Measurements from ENCODE around the gene IMMP2L. TPM values are rescaled to one million over a fixed set of nuclear protein-coding genes. Genes with fewer than 3 reads are reported as not detected.
A peak's percentile ranks its signal among the peaks of the same experiment; 100 is the strongest.

IMMP2L gene
- total and polyA plus RNA-seq, 2 experiments from 2014 or later, result 10.1 to 10.4 TPM

- Histone ChIP-seq H3K27ac (no peak overlapping the region), H3K4me2 (ENCODE audit: unreplicated experiment) (no peak overlapping the region), H3K79me2 (ENCODE audit: insufficient read depth) (no peaks in the 10 kb centered on the region), H3K4me3 (no peak overlapping the region), H3K9ac (no peak overlapping the region), H3K9me3 (ENCODE audit: low read depth) (no peaks in the 10 kb centered on the region), H3K27me3 (replicated peaks; ENCODE audit: insufficient read depth) (no peaks in the 10 kb centered on the region), H3K9me2 (ENCODE audit: insufficient read depth) (0 out of 2 replicates have a peak, but pooled peaks cover under 1% of the 10 kb centered on the region), H2AFZ (no peak overlapping the region), H4K20me1 (ENCODE audit: insufficient read depth) (no peaks in the 10 kb centered on the region), H3K4me1 (ENCODE audit: insufficient read depth) (peaks cover 23% of the 10 kb centered on the region), H3F3A (ENCODE audit: insufficient read depth) (peaks cover 20% of the 10 kb centered on the region), H3K36me3 (ENCODE audit: low read depth) (no peaks in the 10 kb centered on the region)
- TF ChIP-seq EZH2phosphoT487 (IDR thresholded peaks at IDR 0.05; ENCODE audit: insufficient read depth, low read depth) (no peak), EZH2 (IDR thresholded peaks at IDR 0.05; ENCODE audit: insufficient read depth, poor library complexity, severe bottlenecking) (no peak)
- no peak for DNase-seq
- in situ Hi-C loops (cut with MboI), result no loop called here
Observed at GRCh38 chr7:111003883-111004282, 558.4 kb downstream of the IMMP2L start.

GRCh38 chr7:110994028-110994967 is 568.0 kb downstream of the IMMP2L start:
- Histone ChIP-seq H3K9me2 (ENCODE audit: insufficient read depth) (no peaks in the 10 kb centered on the region; the same call in 1 of the 2 replicates), H3K9ac (no peak overlapping the region), H3K27ac (no peak overlapping the region), H3K79me2 (ENCODE audit: insufficient read depth) (no peaks in the 10 kb centered on the region), H3K27me3 (replicated peaks; ENCODE audit: insufficient read depth) (no peaks in the 10 kb centered on the region), H3F3A (ENCODE audit: insufficient read depth) (no peaks in the 10 kb centered on the region), H3K4me2 (ENCODE audit: unreplicated experiment) (no peak overlapping the region), H3K36me3 (ENCODE audit: low read depth) (no peaks in the 10 kb centered on the region), H4K20me1 (ENCODE audit: insufficient read depth) (no peaks in the 10 kb centered on the region), H2AFZ (no peak overlapping the region), H3K4me3 (no peak overlapping the region), H3K4me1 (ENCODE audit: insufficient read depth) (no peaks in the 10 kb centered on the region), H3K9me3 (ENCODE audit: low read depth) (no peaks in the 10 kb centered on the region)
- TF ChIP-seq EZH2phosphoT487 (IDR thresholded peaks at IDR 0.05; ENCODE audit: insufficient read depth, low read depth), result no peak
- TF ChIP-seq EZH2 (IDR thresholded peaks at IDR 0.05; ENCODE audit: insufficient read depth, poor library complexity, severe bottlenecking), result no peak
- 73 to 77% methylated on average over 5 of the region's 5 CpGs for WGBS, 2 experiments (ENCODE audit: low coverage in 1 of 2, low lambda C conversion rate in 2 of 2, missing lambda C conversion rate in 2 of 2)
- no peak for DNase-seq
- in situ Hi-C loops (cut with MboI), result no loop called here

GRCh38 chr7:110988890-110989501 is 573.3 kb downstream of the IMMP2L start:
- in situ Hi-C loops (cut with MboI), result no loop called here
- H2AFZ ChIP-seq, result no peak overlapping the region
- no peaks in the 10 kb centered on the region; the same call in 1 of the 2 replicates for H3K9me2 ChIP-seq (ENCODE audit: insufficient read depth)
- no peaks in the 10 kb centered on the region for H3K27me3 ChIP-seq (replicated peaks; ENCODE audit: insufficient read depth)
- no peaks in the 10 kb centered on the region for H4K20me1 ChIP-seq (ENCODE audit: insufficient read depth)
- no peak overlapping the region for H3K4me2 ChIP-seq (ENCODE audit: unreplicated experiment)
- no peaks in the 10 kb centered on the region for H3K79me2 ChIP-seq (ENCODE audit: insufficient read depth)
- no peak overlapping the region for H3K27ac ChIP-seq
- TF ChIP-seq EZH2phosphoT487 (IDR thresholded peaks at IDR 0.05; ENCODE audit: insufficient read depth, low read depth) (no peak), EZH2 (IDR thresholded peaks at IDR 0.05; ENCODE audit: insufficient read depth, poor library complexity, severe bottlenecking) (no peak)
- no peak overlapping the region for H3K9ac ChIP-seq
- 86 to 89% methylated on average over 10 of the region's 10 CpGs for WGBS, 2 experiments (ENCODE audit: low coverage in 1 of 2, low lambda C conversion rate in 2 of 2, missing lambda C conversion rate in 2 of 2)
- no peaks in the 10 kb centered on the region for H3K4me1 ChIP-seq (ENCODE audit: insufficient read depth)
- peak; percentile 18 for DNase-seq
- no peaks in the 10 kb centered on the region for H3K9me3 ChIP-seq (ENCODE audit: low read depth)
- H3K4me3 ChIP-seq, result no peak overlapping the region
- H3F3A ChIP-seq (ENCODE audit: insufficient read depth), result no peaks in the 10 kb centered on the region
- no peaks in the 10 kb centered on the region for H3K36me3 ChIP-seq (ENCODE audit: low read depth)

GRCh38 chr7:110988348-110988747 is 573.9 kb downstream of the IMMP2L start:
- Histone ChIP-seq H2AFZ (no peak overlapping the region), H3K9ac (no peak overlapping the region), H3K9me2 (ENCODE audit: insufficient read depth) (no peaks in the 10 kb centered on the region; the same call in 1 of the 2 replicates), H4K20me1 (ENCODE audit: insufficient read depth) (no peaks in the 10 kb centered on the region), H3K36me3 (ENCODE audit: low read depth) (no peaks in the 10 kb centered on the region), H3K4me2 (ENCODE audit: unreplicated experiment) (no peak overlapping the region), H3F3A (ENCODE audit: insufficient read depth) (no peaks in the 10 kb centered on the region), H3K27ac (no peak overlapping the region), H3K27me3 (replicated peaks; ENCODE audit: insufficient read depth) (no peaks in the 10 kb centered on the region), H3K79me2 (ENCODE audit: insufficient read depth) (no peaks in the 10 kb centered on the region), H3K4me3 (no peak overlapping the region), H3K9me3 (ENCODE audit: low read depth) (no peaks in the 10 kb centered on the region), H3K4me1 (ENCODE audit: insufficient read depth) (no peaks in the 10 kb centered on the region)
- in situ Hi-C loops (cut with MboI), result no loop called here
- TF ChIP-seq EZH2 (IDR thresholded peaks at IDR 0.05; ENCODE audit: insufficient read depth, poor library complexity, severe bottlenecking) (no peak), EZH2phosphoT487 (IDR thresholded peaks at IDR 0.05; ENCODE audit: insufficient read depth, low read depth) (no peak)
- WGBS, 2 experiments (ENCODE audit: low coverage in 1 of 2, low lambda C conversion rate in 2 of 2, missing lambda C conversion rate in 2 of 2), result 87 to 94% methylated on average over 2 of the region's 2 CpGs
- DNase-seq, result no peak

Measured in GM23248 (cell line).